ENCODE results near the gene RSPO1.

RSPO1 gene

GRCh38 chr1:37666241-37666867 is 31.7 kb upstream of the RSPO1 start:
- H3K9me3 ChIP-seq: no peaks in the 10 kb centered on the region
- in situ Hi-C loops (cut with MboI; ENCODE audit: low sequenced_read_pairs): no loop called here

GRCh38 chr1:37663426-37664000 is 28.8 kb upstream of the RSPO1 start:
- H3K9me3 ChIP-seq: no peaks in the 10 kb centered on the region
- no peak for DNase-seq (ENCODE audit: low spot score in 2 of 2)
- H3K27me3 ChIP-seq (ENCODE audit: low read depth): peaks cover 6% of the 10 kb centered on the region
- H3K4me3 ChIP-seq: no peak overlapping the region
- in situ Hi-C loops (cut with MboI; ENCODE audit: low sequenced_read_pairs): no loop called here
- H3K36me3 ChIP-seq (replicated peaks): no peaks in the 10 kb centered on the region
- H3K4me1 ChIP-seq: no peaks in the 10 kb centered on the region

More at GRCh38 chr1:37666241-37666867, 31.7 kb upstream of the RSPO1 start:
- H3K27me3 ChIP-seq (ENCODE audit: low read depth): peaks cover 15% of the 10 kb centered on the region
- H3K4me3 ChIP-seq: no peak overlapping the region
- H3K4me1 ChIP-seq: no peaks in the 10 kb centered on the region
- no peaks in the 10 kb centered on the region for H3K36me3 ChIP-seq (replicated peaks)
- DNase-seq (ENCODE audit: low spot score in 2 of 2): no peak

GRCh38 chr1:37662031-37662755 is 27.5 kb upstream of the RSPO1 start:
- no peaks in the 10 kb centered on the region for H3K4me1 ChIP-seq
- in situ Hi-C loops (cut with MboI; ENCODE audit: low sequenced_read_pairs): no loop called here

GRCh38 chr1:37661401-37661800 is 26.7 kb upstream of the RSPO1 start:
- Histone ChIP-seq H3K36me3 (replicated peaks) (no peaks in the 10 kb centered on the region), H3K27me3 (ENCODE audit: low read depth) (no peaks in the 10 kb centered on the region), H3K4me3 (no peak overlapping the region), H3K9me3 (no peaks in the 10 kb centered on the region), H3K4me1 (no peaks in the 10 kb centered on the region)
- in situ Hi-C loops (cut with MboI; ENCODE audit: low sequenced_read_pairs): no loop called here
- DNase-seq (ENCODE audit: low spot score in 2 of 2): no peak

More at GRCh38 chr1:37662031-37662755, 27.5 kb upstream of the RSPO1 start:
- Histone ChIP-seq H3K36me3 (replicated peaks) (no peaks in the 10 kb centered on the region), H3K27me3 (ENCODE audit: low read depth) (no peaks in the 10 kb centered on the region), H3K4me3 (no peak overlapping the region), H3K9me3 (no peaks in the 10 kb centered on the region)
- no peak for DNase-seq (ENCODE audit: low spot score in 2 of 2)

GRCh38 chr1:37660664-37661063 is 26.0 kb upstream of the RSPO1 start:
- no peak for DNase-seq (ENCODE audit: low spot score in 2 of 2)
- Histone ChIP-seq H3K4me3 (no peak overlapping the region), H3K27me3 (ENCODE audit: low read depth) (no peaks in the 10 kb centered on the region), H3K4me1 (no peaks in the 10 kb centered on the region), H3K36me3 (replicated peaks) (no peaks in the 10 kb centered on the region), H3K9me3 (no peaks in the 10 kb centered on the region)
- in situ Hi-C loops (cut with MboI; ENCODE audit: low sequenced_read_pairs): no loop called here

- H3K27me3 ChIP-seq (ENCODE audit: low read depth): no peaks in the 10 kb centered on the region
- no peak overlapping the region for H3K4me3 ChIP-seq
- no peaks in the 10 kb centered on the region for H3K9me3 ChIP-seq
- no peaks in the 10 kb centered on the region for H3K36me3 ChIP-seq (replicated peaks)
- in situ Hi-C loops (cut with MboI; ENCODE audit: low sequenced_read_pairs): no loop called here
- H3K4me1 ChIP-seq: no peaks in the 10 kb centered on the region
- no peak for DNase-seq (ENCODE audit: low spot score in 2 of 2)
Measured at GRCh38 chr1:37658486-37658885, 23.8 kb upstream of the RSPO1 start.

- no peak for DNase-seq (ENCODE audit: low spot score in 2 of 2)
- H3K9me3 ChIP-seq: no peaks in the 10 kb centered on the region
- H3K4me3 ChIP-seq: no peak overlapping the region
- no peaks in the 10 kb centered on the region for H3K36me3 ChIP-seq (replicated peaks)
- in situ Hi-C loops (cut with MboI; ENCODE audit: low sequenced_read_pairs): no loop called here
- H3K4me1 ChIP-seq: no peaks in the 10 kb centered on the region
- no peaks in the 10 kb centered on the region for H3K27me3 ChIP-seq (ENCODE audit: low read depth)
Measured at GRCh38 chr1:37657620-37658412, 23.1 kb upstream of the RSPO1 start.

GRCh38 chr1:37656881-37657280 is 22.2 kb upstream of the RSPO1 start:
- H3K9me3 ChIP-seq: no peaks in the 10 kb centered on the region
- no peaks in the 10 kb centered on the region for H3K36me3 ChIP-seq (replicated peaks)
- in situ Hi-C loops (cut with MboI; ENCODE audit: low sequenced_read_pairs): no loop called here
- no peak for DNase-seq (ENCODE audit: low spot score in 2 of 2)
- H3K4me1 ChIP-seq: no peaks in the 10 kb centered on the region
- no peak overlapping the region for H3K4me3 ChIP-seq
- no peaks in the 10 kb centered on the region for H3K27me3 ChIP-seq (ENCODE audit: low read depth)

GRCh38 chr1:37656026-37656425 is 21.3 kb upstream of the RSPO1 start:
- Histone ChIP-seq H3K27me3 (ENCODE audit: low read depth) (no peaks in the 10 kb centered on the region), H3K9me3 (no peaks in the 10 kb centered on the region), H3K36me3 (replicated peaks) (no peaks in the 10 kb centered on the region), H3K4me1 (no peaks in the 10 kb centered on the region), H3K4me3 (no peak overlapping the region)
- DNase-seq (ENCODE audit: low spot score in 2 of 2): no peak
- in situ Hi-C loops (cut with MboI; ENCODE audit: low sequenced_read_pairs): no loop called here

- no peaks in the 10 kb centered on the region for H3K27me3 ChIP-seq (ENCODE audit: low read depth)
- H3K36me3 ChIP-seq (replicated peaks): no peaks in the 10 kb centered on the region
- no peak overlapping the region for H3K4me3 ChIP-seq
- in situ Hi-C loops (cut with MboI; ENCODE audit: low sequenced_read_pairs): no loop called here
- H3K4me1 ChIP-seq: no peaks in the 10 kb centered on the region
- no peak for DNase-seq (ENCODE audit: low spot score in 2 of 2)
- H3K9me3 ChIP-seq: no peaks in the 10 kb centered on the region
Measured at GRCh38 chr1:37655274-37655673, 20.6 kb upstream of the RSPO1 start.

GRCh38 chr1:37653906-37654305 is 19.2 kb upstream of the RSPO1 start:
- in situ Hi-C loops (cut with MboI; ENCODE audit: low sequenced_read_pairs): no loop called here
- DNase-seq (ENCODE audit: low spot score in 2 of 2): no peak
- Histone ChIP-seq H3K4me1 (no peaks in the 10 kb centered on the region), H3K36me3 (replicated peaks) (no peaks in the 10 kb centered on the region), H3K27me3 (ENCODE audit: low read depth) (no peaks in the 10 kb centered on the region), H3K9me3 (no peaks in the 10 kb centered on the region), H3K4me3 (no peak overlapping the region)

- Histone ChIP-seq H3K9me3 (no peaks in the 10 kb centered on the region), H3K36me3 (replicated peaks) (no peaks in the 10 kb centered on the region), H3K4me3 (no peak overlapping the region), H3K4me1 (no peaks in the 10 kb centered on the region), H3K27me3 (ENCODE audit: low read depth) (peaks cover 3% of the 10 kb centered on the region; the same call in 1 of the 2 replicates)
- no peak for DNase-seq (ENCODE audit: low spot score in 2 of 2)
- in situ Hi-C loops (cut with MboI; ENCODE audit: low sequenced_read_pairs): no loop called here
Measured at GRCh38 chr1:37652976-37653375, 18.3 kb upstream of the RSPO1 start.

- H3K36me3 ChIP-seq (replicated peaks): no peaks in the 10 kb centered on the region
- DNase-seq (ENCODE audit: low spot score in 2 of 2): no peak
- H3K27me3 ChIP-seq (ENCODE audit: low read depth): peaks cover 3% of the 10 kb centered on the region; the same call in 1 of the 2 replicates
- H3K4me3 ChIP-seq: no peak overlapping the region
- no peaks in the 10 kb centered on the region for H3K4me1 ChIP-seq
- in situ Hi-C loops (cut with MboI; ENCODE audit: low sequenced_read_pairs): no loop called here
- H3K9me3 ChIP-seq: no peaks in the 10 kb centered on the region
Measured at GRCh38 chr1:37651803-37652202, 17.1 kb upstream of the RSPO1 start.

GRCh38 chr1:37650721-37651120 is 16.0 kb upstream of the RSPO1 start:
- H3K4me1 ChIP-seq: no peaks in the 10 kb centered on the region
- H3K9me3 ChIP-seq: no peaks in the 10 kb centered on the region
- H3K4me3 ChIP-seq: no peak overlapping the region
- no peak for DNase-seq (ENCODE audit: low spot score in 2 of 2)
- H3K27me3 ChIP-seq (ENCODE audit: low read depth): peaks cover 3% of the 10 kb centered on the region; the same call in 1 of the 2 replicates
- in situ Hi-C loops (cut with MboI; ENCODE audit: low sequenced_read_pairs): no loop called here
- H3K36me3 ChIP-seq (replicated peaks): no peaks in the 10 kb centered on the region

Data from HAP-1 (cell line).